ENCODE measurements around the gene ITFG1. TPM values are rescaled to one million over a fixed set of nuclear protein-coding genes. Genes with fewer than 3 reads are reported as not detected.

Gene ITFG1
- total and polyA plus RNA-seq, 2 of the 8 experiments (the other 6 are each of a cell fraction or from before 2014, with no cell fraction given) = 13.8 to 22.2 TPM

DNA sequence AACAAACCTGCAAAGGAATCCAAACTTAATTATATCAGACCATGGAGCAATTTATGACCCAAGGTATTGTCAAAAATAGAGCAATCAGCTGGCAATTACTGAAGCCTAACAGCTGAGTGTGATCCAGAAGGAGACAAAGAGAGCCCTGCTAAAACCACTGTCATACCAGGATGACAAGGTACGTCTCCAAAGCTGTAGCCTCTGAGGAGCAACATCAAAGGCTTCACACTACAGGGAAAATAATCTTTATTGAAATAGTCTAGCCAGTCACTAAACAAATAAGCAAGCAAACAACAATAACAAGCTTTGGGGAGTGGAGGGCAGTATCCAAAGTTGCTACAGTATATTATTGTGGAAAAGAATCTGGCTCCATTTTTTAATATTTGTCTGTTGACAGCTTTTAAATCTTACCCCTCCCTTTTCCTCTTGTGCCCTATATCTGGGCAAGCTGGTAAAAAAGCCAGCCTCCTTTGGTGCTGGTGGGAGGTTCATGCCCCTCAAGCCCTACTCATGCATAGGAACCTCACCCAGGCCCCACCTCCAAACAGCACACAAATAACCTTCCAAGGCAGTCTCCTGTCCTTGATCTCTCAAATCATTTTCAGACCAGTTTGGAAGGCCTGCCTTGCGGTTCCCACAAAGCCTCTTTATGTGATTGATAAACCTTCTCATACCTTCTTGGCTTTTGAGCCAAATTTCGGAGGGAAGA, 73.7 kb downstream of the ITFG1 start (continued):
- TF ChIP-seq POLR2A (IDR thresholded peaks at IDR 0.05; ENCODE audit: control extremely low read depth in 1 of 2, low read depth in 2 of 2, low read length in 2 of 2) (no peak), CREB1 (IDR thresholded peaks at IDR 0.05) (no peak), TCF12 (IDR thresholded peaks at IDR 0.05; ENCODE audit: low read depth, low read length) (no peak), SIX5 (IDR thresholded peaks at IDR 0.05; ENCODE audit: low read depth, low read length) (no peak), EZH2 (IDR thresholded peaks at IDR 0.05; ENCODE audit: low read depth, low read length, severe bottlenecking) (no peak), NRF1 (IDR thresholded peaks at IDR 0.05; ENCODE audit: low read depth, low read length) (no peak), TAF7 (optimal IDR thresholded peaks at IDR 0.05; ENCODE audit: borderline replicate concordance, low read depth, low read length) (no peak)
- TF ChIP-seq, protein P1, sequence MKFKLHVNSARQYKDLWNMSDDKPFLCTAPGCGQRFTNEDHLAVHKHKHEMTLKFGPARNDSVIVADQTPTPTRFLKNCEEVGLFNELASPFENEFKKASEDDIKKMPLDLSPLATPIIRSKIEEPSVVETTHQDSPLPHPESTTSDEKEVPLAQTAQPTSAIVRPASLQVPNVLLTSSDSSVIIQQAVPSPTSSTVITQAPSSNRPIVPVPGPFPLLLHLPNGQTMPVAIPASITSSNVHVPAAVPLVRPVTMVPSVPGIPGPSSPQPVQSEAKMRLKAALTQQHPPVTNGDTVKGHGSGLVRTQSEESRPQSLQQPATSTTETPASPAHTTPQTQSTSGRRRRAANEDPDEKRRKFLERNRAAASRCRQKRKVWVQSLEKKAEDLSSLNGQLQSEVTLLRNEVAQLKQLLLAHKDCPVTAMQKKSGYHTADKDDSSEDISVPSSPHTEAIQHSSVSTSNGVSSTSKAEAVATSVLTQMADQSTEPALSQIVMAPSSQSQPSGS (IDR thresholded peaks at IDR 0.05; ENCODE audit: low read length) = no peak
- TF ChIP-seq, protein P2, sequence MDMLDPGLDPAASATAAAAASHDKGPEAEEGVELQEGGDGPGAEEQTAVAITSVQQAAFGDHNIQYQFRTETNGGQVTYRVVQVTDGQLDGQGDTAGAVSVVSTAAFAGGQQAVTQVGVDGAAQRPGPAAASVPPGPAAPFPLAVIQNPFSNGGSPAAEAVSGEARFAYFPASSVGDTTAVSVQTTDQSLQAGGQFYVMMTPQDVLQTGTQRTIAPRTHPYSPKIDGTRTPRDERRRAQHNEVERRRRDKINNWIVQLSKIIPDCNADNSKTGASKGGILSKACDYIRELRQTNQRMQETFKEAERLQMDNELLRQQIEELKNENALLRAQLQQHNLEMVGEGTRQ (IDR thresholded peaks at IDR 0.05; ENCODE audit: low read length) = no peak

All from H1 (cell line).